A673 (cell line): Measurements from ENCODE around the gene THAP9.

ENCODE experiments used
- EZH2 ChIP-seq: fragments of 200-600 bp; sonication (generic); IDR thresholded peaks from 2 replicates; pipeline ENCODE4 v1.6.1; 2017; ENCODE audit warnings: borderline replicate concordance, low read depth, mild to moderate bottlenecking, mixed read lengths, antibody characterized with exemption, low read length; ENCODE audit not compliant: poor library complexity, severe bottlenecking
- TF ChIP-seq, protein P1 (sequence below): fragments of 300-800, 200-600 bp; sonication (generic); conservative IDR thresholded peaks from 2 replicates; pipeline ENCODE4 v1.5.1; 2017; ENCODE audit warnings: low read depth, mild to moderate bottlenecking, antibody characterized with exemption, low read length, moderate library complexity, mixed read lengths

DNA sequence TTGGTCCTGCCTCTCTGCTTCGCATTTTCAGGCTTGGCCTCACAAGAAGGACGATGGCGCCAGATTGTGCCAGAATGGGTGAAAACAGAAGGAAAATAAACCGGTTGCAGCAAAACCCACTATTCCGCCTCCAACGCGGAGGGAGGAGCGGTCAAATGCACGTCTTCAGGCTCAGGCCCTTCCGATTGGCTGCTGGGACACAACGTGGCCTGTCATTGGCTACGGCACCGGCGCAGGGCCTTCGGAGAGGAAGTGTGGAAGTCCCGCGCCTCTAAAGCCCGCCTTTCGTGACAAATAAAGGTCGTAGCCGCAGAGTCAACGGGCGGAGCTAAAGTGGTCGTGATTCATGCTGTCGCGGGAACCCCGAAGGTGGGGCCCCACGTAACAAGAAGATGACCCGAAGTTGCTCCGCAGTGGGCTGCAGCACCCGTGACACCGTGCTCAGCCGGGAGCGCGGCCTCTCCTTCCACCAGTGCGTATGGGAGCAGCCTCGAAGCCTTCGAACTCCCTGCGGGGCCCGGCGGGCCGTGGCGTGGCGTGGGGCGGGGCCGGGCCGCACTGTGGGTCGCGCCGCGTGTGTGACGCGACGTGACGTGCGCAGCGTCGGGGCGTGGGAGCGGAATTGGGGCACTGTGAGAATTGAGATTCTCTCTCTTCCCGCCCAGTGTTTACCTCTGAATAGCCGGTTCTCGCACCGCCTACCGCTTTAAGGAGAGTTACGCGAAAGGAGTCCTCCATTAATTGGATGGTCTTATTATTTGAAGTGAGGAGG lies at the start of gene THAP9:
- TF ChIP-seq, protein P1, sequence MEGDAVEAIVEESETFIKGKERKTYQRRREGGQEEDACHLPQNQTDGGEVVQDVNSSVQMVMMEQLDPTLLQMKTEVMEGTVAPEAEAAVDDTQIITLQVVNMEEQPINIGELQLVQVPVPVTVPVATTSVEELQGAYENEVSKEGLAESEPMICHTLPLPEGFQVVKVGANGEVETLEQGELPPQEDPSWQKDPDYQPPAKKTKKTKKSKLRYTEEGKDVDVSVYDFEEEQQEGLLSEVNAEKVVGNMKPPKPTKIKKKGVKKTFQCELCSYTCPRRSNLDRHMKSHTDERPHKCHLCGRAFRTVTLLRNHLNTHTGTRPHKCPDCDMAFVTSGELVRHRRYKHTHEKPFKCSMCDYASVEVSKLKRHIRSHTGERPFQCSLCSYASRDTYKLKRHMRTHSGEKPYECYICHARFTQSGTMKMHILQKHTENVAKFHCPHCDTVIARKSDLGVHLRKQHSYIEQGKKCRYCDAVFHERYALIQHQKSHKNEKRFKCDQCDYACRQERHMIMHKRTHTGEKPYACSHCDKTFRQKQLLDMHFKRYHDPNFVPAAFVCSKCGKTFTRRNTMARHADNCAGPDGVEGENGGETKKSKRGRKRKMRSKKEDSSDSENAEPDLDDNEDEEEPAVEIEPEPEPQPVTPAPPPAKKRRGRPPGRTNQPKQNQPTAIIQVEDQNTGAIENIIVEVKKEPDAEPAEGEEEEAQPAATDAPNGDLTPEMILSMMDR: no peak
- TF ChIP-seq EZH2: no peak
